Measurements from ENCODE around the gene KIF5B.

- no peak for TF ChIP-seq CTCF (conservative IDR thresholded peaks at IDR 0.05; ENCODE audit: low read length)
- no peak for TF ChIP-seq EZH2phosphoT487 (IDR thresholded peaks at IDR 0.05; ENCODE audit: borderline replicate concordance)
Observed at GRCh38 chr10:32031920-32032319, 24.3 kb downstream of the KIF5B start.
